CD4-positive, alpha-beta T cell treated with Interleukin-1 beta for 1 hour (primary cell): Measurements from ENCODE around the gene MFAP4.

ENCODE experiments used
- DNase-seq, 2 donors: peaks; one replicate each; pipeline ENCODE4 v3.0.0-alpha.2; 2020 to 2022

The MFAP4 gene

DNA sequence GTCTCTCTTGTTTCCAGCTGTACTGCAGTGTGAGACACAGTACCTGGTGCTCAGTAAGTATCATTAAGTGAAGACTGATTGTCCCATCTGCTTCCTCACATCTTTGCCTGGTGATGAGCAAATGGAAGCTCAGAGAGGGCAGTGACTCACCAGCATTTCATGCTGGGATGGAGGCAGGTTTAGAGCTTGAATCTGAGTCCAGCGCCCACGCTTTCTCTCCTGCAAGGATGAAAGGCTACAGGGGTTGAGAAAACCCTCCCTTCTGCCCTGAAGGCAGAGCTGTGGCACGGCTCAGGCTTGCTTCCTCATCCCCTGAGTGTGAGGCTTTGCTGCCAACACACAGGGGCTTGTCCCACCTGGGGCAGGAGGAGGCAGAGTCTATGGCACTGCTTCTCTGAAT, 22.5 kb upstream of the MFAP4 start:
- DNase-seq, result no peak

DNA sequence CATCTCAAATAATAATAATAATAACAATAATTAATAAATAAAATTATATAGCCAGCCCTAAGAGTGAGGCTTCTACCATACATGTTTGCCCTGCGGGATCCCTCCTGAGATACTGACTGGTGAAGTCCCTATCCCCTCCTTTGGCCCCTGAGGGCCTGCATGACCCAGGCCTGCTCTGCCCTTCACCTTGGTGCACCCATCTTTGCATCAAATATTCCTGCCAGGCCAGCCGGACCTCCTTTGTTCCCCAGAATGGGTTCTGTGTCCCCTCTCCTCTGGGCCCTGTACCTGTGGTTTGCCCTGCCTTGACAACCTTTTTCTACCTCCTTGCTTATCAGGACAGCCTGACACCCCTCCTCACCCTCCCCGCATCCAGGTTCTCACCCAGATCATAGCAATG, 22.1 kb upstream of the MFAP4 start:
- DNase-seq, result no peak

GRCh38 chr17:19408346-19408710, 21.3 kb upstream of the MFAP4 start:
- DNase-seq, result no peak

DNA sequence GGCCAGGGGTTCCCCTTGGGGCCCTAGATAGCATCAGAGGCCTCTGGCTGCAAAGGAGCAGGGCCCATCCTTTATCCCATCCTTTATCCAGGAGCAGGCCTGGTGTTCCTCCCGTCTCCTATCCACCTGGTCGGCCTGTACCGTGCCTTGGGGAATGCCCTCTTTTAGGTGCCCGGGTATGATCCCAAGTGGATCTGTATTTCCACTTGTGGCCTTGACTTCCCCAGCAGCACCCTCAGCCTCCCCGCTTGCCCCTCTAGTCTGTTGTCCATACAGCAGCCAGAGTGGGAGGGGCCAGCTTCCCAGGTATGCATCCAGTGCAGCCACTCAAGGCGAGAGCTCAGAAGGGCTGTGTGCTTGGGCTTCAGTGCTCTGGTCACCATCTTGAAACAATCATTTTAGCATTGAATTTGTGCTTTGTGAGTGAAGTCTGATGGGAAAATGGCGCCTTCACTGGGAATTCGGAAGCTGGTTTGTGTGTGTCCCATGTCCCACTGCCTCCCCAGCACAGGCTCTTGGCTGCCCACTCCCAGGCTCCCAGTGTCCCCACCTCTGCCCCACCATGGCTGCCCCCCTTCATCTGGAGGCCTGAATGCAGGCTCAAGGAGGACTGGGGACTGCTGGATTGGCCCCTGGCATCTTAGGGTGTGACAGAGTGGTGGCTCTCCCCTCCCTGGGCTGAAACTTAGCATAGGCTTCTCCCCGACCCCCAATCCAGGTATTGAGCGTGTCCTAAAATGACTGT, 20.8 kb upstream of the MFAP4 start:
- DNase-seq, result no peak

- no peak for DNase-seq
Measured at GRCh38 chr17:19405114-19405513, 18.1 kb upstream of the MFAP4 start.

GRCh38 chr17:19404264-19404663, 17.3 kb upstream of the MFAP4 start:
- no peak for DNase-seq

- no peak for DNase-seq
Measured at GRCh38 chr17:19403021-19403420, 16.0 kb upstream of the MFAP4 start.

DNA sequence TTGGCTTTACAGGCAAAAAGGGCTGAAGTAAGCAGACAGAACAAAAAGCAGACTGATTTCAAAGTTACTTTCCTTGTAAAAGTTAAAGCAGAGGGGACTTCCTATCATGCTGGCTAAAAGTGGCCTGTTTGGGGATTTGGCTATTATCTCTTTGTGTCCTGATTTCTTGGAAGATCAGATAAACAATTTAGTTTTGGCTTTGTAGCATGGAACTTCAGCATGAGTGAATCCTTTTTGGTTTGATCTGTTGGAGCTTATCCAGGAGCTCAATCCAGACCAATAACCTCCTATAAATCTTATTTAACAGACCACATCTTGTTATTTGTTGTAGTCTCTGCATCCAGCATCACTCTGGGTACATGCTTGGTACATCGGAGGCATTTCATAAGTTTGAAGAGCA, 15.2 kb upstream of the MFAP4 start:
- DNase-seq, result no peak

DNA sequence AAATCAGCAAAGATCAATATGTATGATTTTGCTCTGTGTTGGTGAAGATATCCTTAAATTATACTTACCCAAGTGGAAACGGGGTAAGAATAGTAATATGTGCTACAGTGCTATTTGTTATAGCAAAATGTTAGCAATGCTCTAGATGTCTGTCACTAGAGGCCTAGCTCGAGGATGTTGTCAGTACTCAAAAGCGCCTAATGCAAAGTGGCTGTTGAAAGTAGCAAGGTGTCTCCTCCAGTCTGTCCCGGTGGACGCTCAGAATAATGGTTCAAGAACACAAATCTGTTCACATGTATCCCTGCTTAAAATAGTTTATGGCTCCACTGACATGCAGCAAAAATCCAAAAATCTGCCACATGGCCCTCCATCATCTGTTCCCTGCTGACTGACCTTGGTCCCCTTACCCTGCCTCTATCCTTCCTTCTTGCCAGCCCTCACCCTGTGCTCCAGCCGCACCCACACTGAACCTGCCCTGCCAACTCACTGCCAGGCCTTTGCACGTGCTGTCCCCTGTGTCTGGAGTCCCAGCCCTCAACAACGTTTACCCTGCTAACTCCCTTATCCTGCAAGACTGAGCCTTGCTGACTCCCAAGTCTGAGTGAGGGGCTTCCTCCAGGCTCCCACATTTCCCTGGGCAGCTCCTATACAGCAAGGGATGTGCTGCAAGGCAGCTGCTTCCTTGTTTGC, 14.5 kb upstream of the MFAP4 start:
- no peak for DNase-seq

GRCh38 chr17:19399750-19400450, 12.9 kb upstream of the MFAP4 start:
- no peak for DNase-seq

GRCh38 chr17:19398301-19399181, 11.6 kb upstream of the MFAP4 start:
- DNase-seq, result peak in 1 of 2 donors; percentile 65

DNA sequence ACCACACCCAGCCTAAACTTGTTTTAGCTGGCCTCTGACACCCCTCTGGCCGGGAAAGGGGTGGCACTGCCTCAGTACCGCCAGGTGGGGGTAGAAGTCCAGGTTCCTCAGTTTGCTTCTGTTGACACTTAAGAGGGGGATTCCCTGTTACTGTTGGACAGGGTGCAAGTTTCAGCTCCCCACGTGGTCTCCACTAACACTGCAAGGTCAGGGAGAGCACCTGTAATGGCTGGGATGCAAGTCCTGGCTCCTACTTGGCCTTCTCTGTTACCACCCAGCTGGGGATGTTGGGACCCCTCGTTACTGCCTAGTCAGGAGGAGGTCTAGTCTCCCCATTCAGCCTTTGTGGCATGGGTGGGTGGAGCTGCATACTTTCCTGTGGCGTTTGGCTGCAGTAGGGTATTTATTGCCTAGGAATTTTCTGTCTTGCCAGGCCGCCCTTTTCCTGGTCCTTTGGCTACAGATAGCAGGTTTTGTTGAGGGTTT, 10.6 kb upstream of the MFAP4 start:
- DNase-seq, result no peak

- DNase-seq, result no peak
Measured at GRCh38 chr17:19392303-19392702, 5.3 kb upstream of the MFAP4 start.

DNA sequence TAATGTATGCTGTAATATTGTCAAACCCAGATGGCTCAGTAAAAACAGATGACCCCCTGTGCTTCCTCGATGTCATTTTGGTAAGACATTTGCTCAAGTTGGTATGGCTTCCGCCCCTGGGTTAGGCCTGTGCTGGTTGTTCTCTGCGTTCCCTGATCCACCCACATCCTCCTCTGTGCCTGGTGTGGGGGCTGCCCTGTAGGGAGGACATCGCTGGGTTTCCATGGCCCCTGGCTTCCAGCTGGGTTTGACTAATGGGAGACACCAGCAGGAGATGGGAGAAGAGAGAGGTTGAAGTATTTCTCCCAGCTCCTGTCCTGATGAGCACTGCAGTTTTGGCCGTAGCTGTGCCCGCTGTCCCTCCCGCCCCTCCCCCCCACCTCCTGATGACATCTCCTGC, 4.4 kb upstream of the MFAP4 start:
- no peak for DNase-seq

DNA sequence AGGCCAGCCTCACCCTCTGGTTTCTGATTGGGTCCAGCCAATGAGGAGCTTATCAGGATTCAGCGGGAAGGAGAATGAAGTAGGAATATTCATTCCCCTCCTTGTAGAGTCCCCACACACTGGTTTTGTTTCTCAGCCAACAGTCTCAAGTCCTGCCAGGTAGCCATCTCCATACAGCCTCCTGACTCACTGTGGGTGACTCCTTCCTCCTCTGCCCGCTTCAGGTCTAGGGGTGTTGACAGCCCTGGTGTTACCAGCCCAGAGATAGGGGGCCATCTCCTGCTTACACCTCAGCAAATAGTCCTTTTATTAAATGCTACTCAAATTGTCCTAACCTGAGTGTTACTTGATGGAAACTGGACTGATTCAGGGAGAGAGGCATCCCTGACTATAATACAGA, 4.0 kb upstream of the MFAP4 start:
- DNase-seq, result no peak

DNA sequence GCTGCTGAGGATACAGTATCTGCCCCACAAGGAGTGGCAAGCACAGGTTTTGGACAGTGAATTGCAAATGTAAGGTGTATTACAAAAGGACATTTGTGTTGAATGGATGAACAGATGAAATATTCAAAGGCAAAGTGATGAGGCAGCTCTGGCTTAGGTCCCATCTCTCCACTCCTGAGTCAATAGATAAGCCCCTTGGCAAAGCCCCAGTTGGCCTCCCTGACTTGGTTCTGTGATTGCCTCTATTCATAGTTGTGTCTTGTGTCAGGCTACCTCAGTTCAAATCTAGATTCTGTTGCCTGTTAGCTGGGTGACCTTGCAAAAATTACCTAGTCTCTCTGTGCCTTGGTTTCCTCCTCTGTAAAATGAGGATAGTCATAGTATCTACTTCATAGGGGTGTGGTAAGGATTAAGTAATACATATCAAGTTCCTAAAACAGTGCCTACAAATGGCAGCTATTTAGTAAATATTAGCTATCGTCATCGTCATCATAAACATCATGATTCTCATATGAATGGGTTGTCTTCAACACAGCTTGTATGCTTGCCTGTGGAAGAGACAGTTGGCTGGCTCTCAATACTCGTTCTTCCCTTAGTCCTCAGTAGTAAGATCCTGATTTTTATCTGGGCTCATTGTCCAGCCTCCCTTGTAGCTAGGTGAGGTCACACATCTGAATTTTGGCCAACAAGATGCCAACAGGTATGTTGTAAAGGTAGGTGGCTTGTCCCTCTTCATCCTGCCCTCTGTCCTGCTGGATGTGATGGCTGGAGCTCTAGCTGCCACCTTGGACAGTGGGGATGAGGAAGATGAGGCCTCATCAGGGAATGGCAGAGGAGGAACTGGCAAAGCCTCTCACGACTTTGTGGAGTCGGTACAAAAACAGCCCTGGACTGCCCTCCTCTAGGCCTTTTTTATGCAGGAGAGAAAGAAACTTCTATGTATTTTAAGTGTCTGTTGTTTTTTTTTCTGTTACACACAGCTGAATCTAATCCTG, 2.1 kb upstream of the MFAP4 start:
- no peak for DNase-seq

GRCh38 chr17:19387921-19388521, 1.0 kb upstream of the MFAP4 start:
- DNase-seq, result no peak

GRCh38 chr17:19386051-19386929, 700 bp downstream of the MFAP4 start:
- peak in 1 of 2 donors; percentile 77 for DNase-seq

DNA sequence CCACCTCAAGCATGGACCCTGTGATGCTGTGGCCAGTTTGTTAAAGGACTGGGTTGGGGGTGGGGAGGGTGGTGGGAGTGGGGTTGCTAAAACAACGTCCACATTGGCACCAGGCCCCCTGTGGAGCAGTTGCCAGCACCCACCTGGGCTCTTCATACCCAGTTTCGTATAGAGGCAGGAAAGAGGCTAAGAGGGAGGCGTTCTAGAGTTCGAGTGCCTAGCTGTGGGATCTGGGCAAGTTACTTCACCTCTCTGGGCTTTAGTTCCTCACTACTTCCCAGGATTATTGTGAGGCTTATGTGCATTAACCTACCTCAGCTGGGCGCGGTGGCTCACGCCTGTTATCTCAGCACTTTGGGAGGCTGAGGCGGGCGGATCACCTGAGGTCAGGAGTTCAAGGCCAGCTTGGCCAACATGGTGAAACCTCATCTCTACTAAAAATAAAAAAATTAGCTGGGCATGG, 1.4 kb downstream of the MFAP4 start:
- no peak for DNase-seq
